ENCODE data around the gene VAMP3. TPM values are rescaled to one million over a fixed set of nuclear protein-coding genes. Genes with fewer than 3 reads are reported as not detected.

The VAMP3 gene
- total RNA-seq, 1 donor: 101 TPM

DNA sequence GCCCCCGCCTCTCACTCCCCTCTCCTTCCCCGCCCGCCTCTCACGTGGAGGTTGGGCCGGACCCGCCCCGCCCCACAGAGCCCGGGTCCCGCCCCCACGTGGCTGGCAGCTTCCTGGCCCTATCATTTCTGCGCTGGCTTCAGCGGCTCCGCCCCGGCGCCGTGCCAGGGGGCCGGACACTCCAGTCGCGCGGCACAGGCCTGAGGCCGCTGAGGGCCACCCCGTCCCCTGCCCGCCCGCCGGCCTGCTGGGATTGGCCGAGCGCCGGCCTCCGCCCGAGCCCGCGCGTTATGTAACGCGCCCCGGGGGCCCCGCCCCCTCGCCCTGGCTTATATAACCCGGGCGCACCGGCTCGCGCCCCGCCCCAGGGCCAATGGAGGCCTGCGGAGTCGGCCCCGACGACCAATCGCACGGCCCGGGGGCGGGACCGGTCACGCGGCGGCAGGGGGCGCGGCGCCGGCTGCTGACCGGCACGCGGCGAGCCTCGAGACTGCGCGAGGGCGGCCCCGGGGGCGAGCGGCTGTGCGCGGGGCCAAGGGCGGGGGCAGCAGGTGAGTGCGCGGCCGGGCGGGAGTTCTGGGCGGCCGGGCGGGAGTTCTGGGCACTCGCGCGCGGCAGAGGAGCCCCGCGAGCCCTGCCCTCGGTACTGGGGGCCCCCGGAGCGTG, 12.9 kb downstream of the VAMP3 start, which contains the start of gene PER3:
Gene PER3, plus strand, starts transcription at position 466 of the 666 bp plus-strand sequence. CDS start 587 bp downstream, outside the sequence.
- H3K4me2 ChIP-seq (ENCODE audit: insufficient read depth, low read length): peak within 1 kb of the TSS; percentile 83
- no peaks in the 10 kb centered on the region for H3K27me3 ChIP-seq (ENCODE audit: insufficient read depth, low read length)
- H2AFZ ChIP-seq (ENCODE audit: low read length): peak within 1 kb of the TSS; percentile 68
- H3K79me2 ChIP-seq (ENCODE audit: insufficient read depth, low read length): no peaks in the 10 kb centered on the region
- H3K4me3 ChIP-seq (ENCODE audit: insufficient read depth, low read length): peak within 1 kb of the TSS; percentile 75
- no peaks in the 10 kb centered on the region for H3K9me3 ChIP-seq (ENCODE audit: low read depth, low read length)
- H4K20me1 ChIP-seq (ENCODE audit: insufficient read depth, low read length): no peaks in the 10 kb centered on the region
- peaks cover 31% of the 10 kb centered on the region for H3K36me3 ChIP-seq (ENCODE audit: insufficient read depth, low read length)
- peak; percentile 100 for DNase-seq (ENCODE audit: insufficient read length, low spot score, missing footprints)
- no peak for TF ChIP-seq CTCF (IDR thresholded peaks at IDR 0.05; ENCODE audit: extremely low read depth, low read depth, low read length)
- peak within 1 kb of the TSS; percentile 61 for H3K27ac ChIP-seq (ENCODE audit: low read depth, low read length)
- peaks cover 8% of the 10 kb centered on the region for H3K4me1 ChIP-seq (ENCODE audit: insufficient read depth, low read length)

- Histone ChIP-seq H2AFZ (ENCODE audit: low read length) (peak overlapping the region; percentile 68), H3K4me1 (ENCODE audit: insufficient read depth, low read length) (peaks cover 8% of the 10 kb centered on the region), H3K27ac (ENCODE audit: low read depth, low read length) (peak overlapping the region; percentile 61), H3K9me3 (ENCODE audit: low read depth, low read length) (no peaks in the 10 kb centered on the region), H3K4me2 (ENCODE audit: insufficient read depth, low read length) (peak overlapping the region; percentile 78), H3K36me3 (ENCODE audit: insufficient read depth, low read length) (peaks cover 30% of the 10 kb centered on the region), H3K4me3 (ENCODE audit: insufficient read depth, low read length) (peak overlapping the region; percentile 75), H4K20me1 (ENCODE audit: insufficient read depth, low read length) (no peaks in the 10 kb centered on the region), H3K27me3 (ENCODE audit: insufficient read depth, low read length) (no peaks in the 10 kb centered on the region), H3K79me2 (ENCODE audit: insufficient read depth, low read length) (no peaks in the 10 kb centered on the region)
- DNase-seq (ENCODE audit: insufficient read length, low spot score, missing footprints): peak; percentile 75
- TF ChIP-seq CTCF (IDR thresholded peaks at IDR 0.05; ENCODE audit: extremely low read depth, low read depth, low read length): no peak
Measured at GRCh38 chr1:7784492-7785071, 13.5 kb downstream of the VAMP3 start.

DNA sequence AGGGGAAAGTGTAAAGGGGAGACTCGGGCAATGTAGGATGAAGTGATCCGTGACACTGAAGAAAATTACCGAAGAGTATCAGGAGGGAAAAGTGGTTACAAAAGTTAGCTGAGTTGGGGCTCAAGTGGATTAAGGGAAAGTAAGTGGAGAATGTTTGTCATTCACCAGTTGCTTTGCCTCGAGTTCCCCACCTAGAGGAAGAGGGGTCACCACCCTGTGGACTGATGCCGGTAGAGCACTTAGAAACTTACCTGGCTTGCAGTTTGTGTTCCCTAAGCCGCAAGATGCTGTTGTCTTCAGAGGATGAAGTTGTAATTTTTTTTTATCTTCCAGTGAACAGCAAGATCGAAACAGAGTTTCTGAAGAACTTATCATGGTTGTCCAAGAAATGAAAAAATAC, 14.0 kb downstream of the VAMP3 start:
- peak overlapping the region; percentile 78 for H3K4me2 ChIP-seq (ENCODE audit: insufficient read depth, low read length)

More for the DNA sequence above, 14.0 kb downstream of the VAMP3 start:
- Histone ChIP-seq H2AFZ (ENCODE audit: low read length) (peak overlapping the region; percentile 68), H3K4me1 (ENCODE audit: insufficient read depth, low read length) (peaks cover 8% of the 10 kb centered on the region), H3K79me2 (ENCODE audit: insufficient read depth, low read length) (no peaks in the 10 kb centered on the region), H3K4me3 (ENCODE audit: insufficient read depth, low read length) (peak overlapping the region; percentile 75), H3K9me3 (ENCODE audit: low read depth, low read length) (no peaks in the 10 kb centered on the region), H4K20me1 (ENCODE audit: insufficient read depth, low read length) (no peaks in the 10 kb centered on the region), H3K36me3 (ENCODE audit: insufficient read depth, low read length) (peaks cover 30% of the 10 kb centered on the region), H3K27me3 (ENCODE audit: insufficient read depth, low read length) (no peaks in the 10 kb centered on the region), H3K27ac (ENCODE audit: low read depth, low read length) (no peak overlapping the region)
- DNase-seq (ENCODE audit: insufficient read length, low spot score, missing footprints): peak; percentile 73
- no peak for TF ChIP-seq CTCF (IDR thresholded peaks at IDR 0.05; ENCODE audit: extremely low read depth, low read depth, low read length)
